HepG2 (cell line): ENCODE results near the gene CAMK4. TPM values are rescaled to one million over a fixed set of nuclear protein-coding genes. Genes with fewer than 3 reads are reported as not detected.

ENCODE experiments used
- ATAC-seq: fragments of 200-7000 bp; cut with Tn5 transposase; 3 replicates; pipeline ENCODE4 v1.9.1; 2020; ENCODE audit warnings: mild to moderate bottlenecking, moderate library complexity
- BruUV-seq: library from RNA; stranded (reverse); fragments of 400-500 nt; replicated peaks from 2 replicates; lab custom pipeline; 2021; lab: Mats Ljungman, UMichigan
- CTCF ChIA-PET: fragments of 300-600 bp; formaldehyde crosslinking; extraction: SDS; loops from one replicate; lab custom pipeline; 2021; ENCODE audit warnings: low total read pairs, inconsistent platforms, low intra/inter-chr PET ratio; lab: Yijun Ruan, JAX
- POLR2A ChIA-PET: fragments of 350-600 bp; sonication (Branson Sonifier 250); formaldehyde crosslinking; loops from one replicate; lab custom pipeline; 2020; ENCODE audit warnings: antibody characterized with exemption, inconsistent platforms; lab: Yijun Ruan, JAX
- DNase-seq: peaks from one replicate; pipeline ENCODE4 v3.0.0-alpha.2; 2015; ENCODE audit warnings: low spot score
- FAIRE-seq: peaks from 3 replicates; lab custom pipeline; 2011; peaks lifted over from hg19 to GRCh38; lab: Jason Lieb, UNC
- H2AFZ ChIP-seq: one replicate; pipeline ENCODE4 v1.6.1; 2011; ENCODE audit warnings: low read length, inconsistent platforms
- H3K27ac ChIP-seq: fragments of 300-600 bp; 3 replicates; pipeline ENCODE4 v1.8.0; 2011; ENCODE audit warnings: mixed run types, mild to moderate bottlenecking, mixed read lengths, low read length, inconsistent platforms; ENCODE audit not compliant: insufficient read depth; ENCODE audit errors: extremely low read length
- H3K27me3 ChIP-seq, 2 experiments: fragments of 200-600 bp in 1 of 2; 2 replicates in 1 of 2; 3 replicates in 1 of 2; pipeline versions ENCODE4 v1.6.0 to v1.8.0; 2011; ENCODE audit warnings: low read length in 2 of 2, mild to moderate bottlenecking in 2 of 2, moderate library complexity in 2 of 2, inconsistent platforms in 1 of 2; ENCODE audit not compliant: insufficient read depth in 2 of 2, control insufficient read depth in 1 of 2
- H3K36me3 ChIP-seq, 2 experiments: fragments of 200-600 bp in 1 of 2; replicated peaks in 1 of 2; 2 replicates in 1 of 2; 3 replicates in 1 of 2; pipeline versions ENCODE4 v1.5.1 to v1.8.0; 2011; ENCODE audit warnings: low read length in 2 of 2, inconsistent platforms in 1 of 2; ENCODE audit not compliant: insufficient read depth in 2 of 2, control insufficient read depth in 1 of 2
- H3K4me1 ChIP-seq: 2 replicates; pipeline ENCODE4 v1.5.1; 2012; ENCODE audit warnings: low read length, inconsistent platforms; ENCODE audit not compliant: insufficient read depth
- H3K4me2 ChIP-seq: 2 replicates; pipeline ENCODE4 v1.6.0; 2011; ENCODE audit warnings: low read depth, low read length, inconsistent platforms
- H3K4me3 ChIP-seq, 3 experiments: fragments of 200-600 bp in 1 of 3; sonication (generic), shearing (Covaris generic) in 1 of 3; replicated peaks in 1 of 3; 2 replicates each; pipeline ENCODE4 v1.5.1; 2011 to 2016; ENCODE audit warnings: low read length in 3 of 3, inconsistent platforms in 2 of 3, low read depth in 2 of 3, mild to moderate bottlenecking in 2 of 3, control low read depth in 1 of 3, mixed read lengths in 1 of 3; ENCODE audit not compliant: insufficient read depth in 1 of 3
- H3K79me2 ChIP-seq: one replicate; pipeline ENCODE4 v1.6.1; 2011; ENCODE audit warnings: low read length, inconsistent platforms; ENCODE audit not compliant: insufficient read depth
- H3K9ac ChIP-seq: 2 replicates; pipeline ENCODE4 v1.6.0; 2011; ENCODE audit warnings: mild to moderate bottlenecking, low read depth, low read length, inconsistent platforms; ENCODE audit not compliant: insufficient read depth
- H3K9me3 ChIP-seq: 2 replicates; pipeline ENCODE4 v1.5.1; 2012; ENCODE audit warnings: mild to moderate bottlenecking, low read length
- H4K20me1 ChIP-seq: 2 replicates; pipeline ENCODE4 v1.6.0; 2011; ENCODE audit warnings: inconsistent platforms, mild to moderate bottlenecking, low read length, moderate library complexity; ENCODE audit not compliant: insufficient read depth
- E2F2 ChIP-seq: sonication (generic); formaldehyde crosslinking; IDR thresholded peaks from 2 replicates; pipeline ENCODE4 v1.4.0; 2020; ENCODE audit warnings: missing genetic modification reagents, borderline replicate concordance
- ERF ChIP-seq: IDR thresholded peaks from 2 replicates; pipeline ENCODE4 v1.6.1; 2018; ENCODE audit warnings: missing biosample characterization, missing genetic modification reagents
- GABPB1 ChIP-seq: IDR thresholded peaks from 2 replicates; pipeline ENCODE4 v1.6.1; 2016; ENCODE audit warnings: mild to moderate bottlenecking, missing genetic modification reagents, moderate library complexity, missing compliant biosample characterization
- GATA4 ChIP-seq: sonication (generic); IDR thresholded peaks from 2 replicates; pipeline ENCODE4 v1.6.1; 2016; ENCODE audit warnings: antibody characterized with exemption, low read depth, borderline replicate concordance
- GPN1 ChIP-seq: sonication (generic); formaldehyde crosslinking; IDR thresholded peaks from 2 replicates; pipeline ENCODE4 v1.5.1; 2020; ENCODE audit warnings: missing genetic modification reagents, borderline replicate concordance
- HNF1B ChIP-seq: sonication (generic); formaldehyde crosslinking; IDR thresholded peaks from 2 replicates; pipeline ENCODE4 v1.5.1; 2020; ENCODE audit warnings: mild to moderate bottlenecking, moderate library complexity, missing genetic modification reagents
- KAT2B ChIP-seq: fragments of 150-350 bp; IDR thresholded peaks from 2 replicates; pipeline ENCODE4 v1.6.1; 2014; ENCODE audit warnings: low read depth, low read length, borderline replicate concordance
- MED13 ChIP-seq: sonication (generic); formaldehyde crosslinking; IDR thresholded peaks from 2 replicates; pipeline ENCODE4 v1.5.0; 2020; ENCODE audit warnings: missing genetic modification reagents
- POGK ChIP-seq: sonication (generic); formaldehyde crosslinking; conservative IDR thresholded peaks from 2 replicates; pipeline ENCODE4 v1.8.0; 2022; ENCODE audit warnings: mild to moderate bottlenecking, moderate library complexity, missing genetic modification reagents
- SALL2 ChIP-seq: sonication (generic); formaldehyde crosslinking; IDR thresholded peaks from 2 replicates; pipeline ENCODE4 v1.8.1; 2023; ENCODE audit warnings: mild to moderate bottlenecking, missing genetic modification reagents, inconsistent platforms
- SIN3B ChIP-seq: fragments of 150-350 bp; IDR thresholded peaks from 2 replicates; pipeline ENCODE4 v1.6.1; 2014; ENCODE audit warnings: low read length
- TAF1 ChIP-seq: sonication (generic); formaldehyde crosslinking; IDR thresholded peaks from 2 replicates; pipeline ENCODE4 v1.4.0; 2020; ENCODE audit warnings: missing genetic modification reagents
- ZBTB10 ChIP-seq: sonication (generic); formaldehyde crosslinking; IDR thresholded peaks from 2 replicates; pipeline ENCODE4 v1.4.0; 2020; ENCODE audit warnings: missing genetic modification reagents, borderline replicate concordance
- ZNF256 ChIP-seq: sonication (generic); formaldehyde crosslinking; conservative IDR thresholded peaks from 2 replicates; pipeline ENCODE4 v1.4.0; 2020; ENCODE audit warnings: missing genetic modification reagents
- ZNF331 ChIP-seq: sonication (generic); formaldehyde crosslinking; IDR thresholded peaks from 2 replicates; pipeline ENCODE4 v1.4.0; 2020; ENCODE audit warnings: missing genetic modification reagents
- ZNF496 ChIP-seq: sonication (generic); formaldehyde crosslinking; IDR thresholded peaks from 2 replicates; pipeline ENCODE4 v1.8.1; 2023; ENCODE audit warnings: mild to moderate bottlenecking, moderate library complexity, missing genetic modification reagents; ENCODE audit not compliant: insufficient replicate concordance
- ZNF724P ChIP-seq: sonication (generic); formaldehyde crosslinking; IDR thresholded peaks from 2 replicates; pipeline ENCODE4 v1.8.0; 2022; ENCODE audit warnings: missing genetic modification reagents, borderline replicate concordance
- ZNF772 ChIP-seq: sonication (generic); formaldehyde crosslinking; IDR thresholded peaks from 2 replicates; pipeline ENCODE4 v1.5.0; 2020; ENCODE audit warnings: mild to moderate bottlenecking, missing genetic modification reagents
- in situ Hi-C: cut with HindIII; loops from 2 replicates; pipeline ENCODE4 v1.10.0; 2017; ENCODE audit warnings: low pct_unique_long_range_greater_than_20kb; ENCODE audit not compliant: extremely low pct_ligation_motif_present
- intact Hi-C: fragments of 100-400 bp; cut with micrococcal nuclease; formaldehyde crosslinking; loops from one replicate; pipeline ENCODE4 v1.10.0; 2022; ENCODE audit not compliant: unreplicated experiment
- polyA plus RNA-seq, 8 experiments: library from polyadenylated mRNA; depleted of rRNA in 3 of 8; stranded (reverse) in 7 of 8; unstranded in 1 of 8; fragments of >200 nt; fragmentation: Illumina TruSeq in 4 of 8; extraction: Trizol in 4 of 8; gene quantifications; 2 replicates each; pipeline versions ENCODE4 v1.2.1 to v1.2.3, GENCODE V29; 2011 to 2016; ENCODE audit warnings: low read depth in 4 of 8, missing spikeins in 1 of 8, mixed read lengths in 1 of 8; ENCODE audit not compliant: insufficient read depth in 1 of 8
- total RNA-seq, 5 experiments: library from RNA; depleted of rRNA; stranded (reverse); fragments of >200 nt; fragmentation: Illumina TruSeq; extraction: Trizol; gene quantifications; 2 replicates each; pipeline ENCODE4 v1.2.3, GENCODE V29; 2016; ENCODE audit warnings: low read depth in 1 of 5

Gene CAMK4
- total and polyA plus RNA-seq, 2 of the 13 experiments (the other 11 are each of a cell fraction or from before 2014, with no cell fraction given), result not detected

- TF ChIP-seq ZBTB10 (CRISPR knock-in tag) (no peak), SALL2 (CRISPR knock-in tag) (no peak), ERF (CRISPR knock-in tag) (no peak), GABPB1 (CRISPR knock-in tag) (no peak), ZNF331 (CRISPR knock-in tag) (no peak), E2F2 (CRISPR knock-in tag) (no peak)
Measured at GRCh38 chr5:111377306-111377705, 153.1 kb downstream of the CAMK4 start (continued).

DNA sequence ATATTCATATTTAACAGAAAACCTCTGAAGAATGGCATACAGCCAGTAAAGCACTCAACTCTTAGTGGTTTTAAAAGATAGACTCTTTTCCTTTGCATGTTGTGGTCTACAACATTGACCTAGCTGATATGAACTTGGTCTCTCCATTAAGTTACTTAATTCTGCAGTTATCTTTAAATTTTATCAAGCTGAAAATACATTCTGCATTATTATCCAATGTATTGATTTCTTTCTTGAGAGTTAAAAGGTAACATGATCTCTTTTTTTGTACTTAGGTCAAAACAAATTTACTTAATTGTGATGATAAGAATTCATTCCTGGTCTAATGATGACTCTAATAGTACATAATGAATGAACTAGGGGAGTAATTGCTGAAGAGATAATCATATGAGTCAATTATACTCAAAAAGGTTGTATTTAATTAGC lies 155.2 kb downstream of the CAMK4 start:
- FAIRE-seq (no peak), DNase-seq (no peak), ATAC-seq (no peak)
- Histone ChIP-seq H3K27ac (no peak overlapping the region), H2AFZ (no peak overlapping the region), H3K79me2 (no peaks in the 10 kb centered on the region), H3K36me3 (no peaks in the 10 kb centered on the region), H3K9me3 (no peaks in the 10 kb centered on the region), H3K4me2 (no peak overlapping the region), H3K4me1 (no peaks in the 10 kb centered on the region), H3K4me3 (no peak overlapping the region), H4K20me1 (no peaks in the 10 kb centered on the region), H3K27me3 (no peaks in the 10 kb centered on the region), H3K9ac (no peak overlapping the region)
- CTCF ChIA-PET, result no interaction called here
- in situ Hi-C loops (no loop called here), intact Hi-C loops (no loop called here)
- no TSS peak for BruUV-seq
- POLR2A ChIA-PET, result no interaction called here
- no peak for TF ChIP-seq HNF1B
- no peak for TF ChIP-seq MED13 (CRISPR knock-in tag)
- no peak for TF ChIP-seq GPN1 (CRISPR knock-in tag)
- TF ChIP-seq KAT2B, result no peak
- no peak for TF ChIP-seq ZNF772 (CRISPR knock-in tag)
- no peak for TF ChIP-seq SIN3B
- TF ChIP-seq GATA4, result no peak
- no peak for TF ChIP-seq ZNF496
- no peak for TF ChIP-seq ZNF724P (CRISPR knock-in tag)
- no peak for TF ChIP-seq POGK (CRISPR knock-in tag)
- TF ChIP-seq TAF1 (CRISPR knock-in tag), result no peak
- TF ChIP-seq ZNF256 (CRISPR knock-in tag), result no peak
